ENCODE results near the gene CLEC18B.

DNA sequence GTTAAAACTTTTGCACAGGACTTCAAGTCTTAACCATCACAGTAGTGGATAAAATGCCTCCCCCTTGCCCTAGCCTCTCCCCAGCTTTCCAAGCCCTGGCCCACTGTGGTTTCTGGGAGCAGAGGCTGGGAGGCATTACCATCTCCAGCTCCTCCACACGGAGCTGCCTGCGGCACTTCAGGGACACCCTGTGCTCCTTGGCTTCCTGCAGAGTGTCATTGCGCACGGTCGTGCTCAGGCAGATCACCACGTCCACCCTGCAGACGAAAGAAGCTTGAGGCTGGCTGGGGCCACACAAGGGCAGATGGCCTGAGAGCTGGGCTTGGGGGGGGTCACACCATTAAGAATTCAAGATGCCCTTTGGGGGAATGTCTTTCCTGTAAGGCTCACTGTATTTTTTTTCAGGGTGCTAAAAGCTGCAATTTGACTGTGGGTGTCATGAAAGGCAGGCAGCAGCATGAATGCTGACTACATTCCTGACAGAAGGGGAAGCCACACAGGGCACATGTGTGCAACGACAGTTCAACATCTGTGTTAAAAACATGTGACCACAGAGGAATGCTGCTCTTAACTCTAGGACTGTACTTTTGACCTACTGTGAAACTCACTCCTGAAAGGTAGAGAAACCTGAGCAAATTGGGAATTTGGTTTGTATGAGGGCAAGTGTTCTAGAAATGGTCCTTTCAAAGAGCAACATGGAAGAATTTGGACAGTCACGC lies 47.7 kb upstream of the CLEC18B start:
- TF ChIP-seq, protein P1, sequence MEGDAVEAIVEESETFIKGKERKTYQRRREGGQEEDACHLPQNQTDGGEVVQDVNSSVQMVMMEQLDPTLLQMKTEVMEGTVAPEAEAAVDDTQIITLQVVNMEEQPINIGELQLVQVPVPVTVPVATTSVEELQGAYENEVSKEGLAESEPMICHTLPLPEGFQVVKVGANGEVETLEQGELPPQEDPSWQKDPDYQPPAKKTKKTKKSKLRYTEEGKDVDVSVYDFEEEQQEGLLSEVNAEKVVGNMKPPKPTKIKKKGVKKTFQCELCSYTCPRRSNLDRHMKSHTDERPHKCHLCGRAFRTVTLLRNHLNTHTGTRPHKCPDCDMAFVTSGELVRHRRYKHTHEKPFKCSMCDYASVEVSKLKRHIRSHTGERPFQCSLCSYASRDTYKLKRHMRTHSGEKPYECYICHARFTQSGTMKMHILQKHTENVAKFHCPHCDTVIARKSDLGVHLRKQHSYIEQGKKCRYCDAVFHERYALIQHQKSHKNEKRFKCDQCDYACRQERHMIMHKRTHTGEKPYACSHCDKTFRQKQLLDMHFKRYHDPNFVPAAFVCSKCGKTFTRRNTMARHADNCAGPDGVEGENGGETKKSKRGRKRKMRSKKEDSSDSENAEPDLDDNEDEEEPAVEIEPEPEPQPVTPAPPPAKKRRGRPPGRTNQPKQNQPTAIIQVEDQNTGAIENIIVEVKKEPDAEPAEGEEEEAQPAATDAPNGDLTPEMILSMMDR (IDR thresholded peaks at IDR 0.05) = no peak
- TF ChIP-seq POLR2A (IDR thresholded peaks at IDR 0.05) = no peak
